ENCODE measurements around the gene FBLN1.
"Not testable (repeated sequence)": the region's sequence is repeated elsewhere in the genome, so short reads cannot be mapped to it uniquely, and the experiment has no call there.

Gene FBLN1

GRCh38 chr22:45608045-45608444 is 105.4 kb downstream of the FBLN1 start:
- DNase-seq (ENCODE audit: low read depth in 2 of 2): not testable (repeated sequence)

GRCh38 chr22:45608763-45609180 is 106.1 kb downstream of the FBLN1 start:
- no peak for DNase-seq (ENCODE audit: low read depth in 2 of 2)

- no peak for DNase-seq (ENCODE audit: low read depth in 2 of 2)
These were observed 109.8 kb downstream of the FBLN1 start for GRCh38 chr22:45612451-45612901.

DNA sequence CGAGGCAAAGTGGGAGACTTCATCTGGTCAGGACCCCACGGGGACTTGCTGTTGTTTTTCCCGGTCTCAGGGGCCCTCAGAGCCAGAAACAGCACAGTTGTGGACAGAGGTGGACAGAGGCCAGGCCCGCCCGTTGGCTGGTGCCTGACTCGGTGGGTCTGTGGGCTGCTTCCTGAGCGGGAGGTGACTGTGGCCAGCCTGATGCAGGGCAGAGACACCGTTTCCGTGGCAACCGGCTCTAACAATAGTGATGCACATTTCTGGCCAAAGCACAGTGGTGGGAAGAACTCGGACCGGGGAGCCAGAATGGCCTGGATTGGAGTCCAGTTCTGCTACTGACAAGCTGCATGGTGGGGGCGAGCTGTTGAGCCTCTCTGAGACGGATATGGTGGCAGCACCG is 110.3 kb downstream of the FBLN1 start:
- no peak for DNase-seq (ENCODE audit: low read depth in 2 of 2)

DNA sequence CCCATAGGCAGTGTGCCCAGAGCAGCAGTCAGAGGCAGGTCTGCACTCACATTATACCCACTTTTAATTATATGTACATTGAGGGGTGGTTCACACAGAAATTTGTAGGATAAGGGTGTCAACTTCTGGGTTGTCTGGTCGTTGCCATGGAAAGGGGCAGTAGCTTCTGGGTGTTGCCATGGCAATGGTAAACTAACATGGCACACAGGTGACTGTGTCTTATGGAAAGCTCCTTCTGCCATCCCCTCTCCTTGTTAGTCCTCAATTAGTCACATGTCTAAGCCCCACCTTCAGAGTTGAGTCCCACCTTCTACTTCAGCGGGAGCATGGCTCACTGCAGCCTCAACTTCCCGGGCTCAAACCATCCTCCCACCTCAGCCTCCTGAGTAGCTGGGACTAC is 112.7 kb downstream of the FBLN1 start:
- no peak for DNase-seq (ENCODE audit: low read depth in 2 of 2)

DNA sequence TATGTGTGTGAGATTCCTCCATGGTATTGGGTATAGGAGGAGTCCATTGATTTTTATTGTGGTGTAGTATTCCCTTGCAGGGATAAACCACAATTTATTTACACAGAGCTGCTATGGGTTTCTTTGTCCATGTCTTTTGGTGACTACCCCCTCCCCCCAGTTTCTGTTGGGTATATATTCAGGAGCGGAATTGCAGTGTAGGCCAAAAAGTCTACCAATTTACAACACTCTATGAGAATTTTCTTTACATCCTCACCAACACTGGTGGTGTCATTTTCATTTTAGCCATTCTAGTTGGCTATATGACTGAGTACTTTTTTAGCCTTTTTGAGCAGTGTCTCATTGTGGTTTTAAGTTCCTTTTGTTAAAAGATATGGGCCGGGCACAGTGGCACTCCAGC is 113.7 kb downstream of the FBLN1 start:
- DNase-seq (ENCODE audit: low read depth in 2 of 2): no peak

DNA sequence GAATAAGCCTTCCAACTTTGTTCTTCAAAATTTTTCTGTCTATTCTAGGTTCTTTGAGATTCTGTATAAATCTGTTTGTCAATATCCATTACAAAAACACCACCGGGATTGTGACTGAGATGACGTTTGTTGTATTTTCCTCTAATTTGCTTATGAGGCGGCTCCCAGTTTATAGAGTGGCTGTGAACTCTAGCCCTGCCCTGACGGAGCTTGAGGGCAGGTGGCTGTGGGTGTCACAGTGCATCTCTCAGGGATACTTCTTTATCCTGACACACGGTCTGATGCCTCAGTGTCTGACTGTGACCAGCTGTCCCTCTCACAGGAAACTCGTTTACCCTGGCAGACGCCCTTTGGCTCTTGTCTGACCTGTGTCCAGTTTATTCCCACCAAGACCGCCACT is 115.3 kb downstream of the FBLN1 start:
- no peak for DNase-seq (ENCODE audit: low read depth in 2 of 2)

DNA sequence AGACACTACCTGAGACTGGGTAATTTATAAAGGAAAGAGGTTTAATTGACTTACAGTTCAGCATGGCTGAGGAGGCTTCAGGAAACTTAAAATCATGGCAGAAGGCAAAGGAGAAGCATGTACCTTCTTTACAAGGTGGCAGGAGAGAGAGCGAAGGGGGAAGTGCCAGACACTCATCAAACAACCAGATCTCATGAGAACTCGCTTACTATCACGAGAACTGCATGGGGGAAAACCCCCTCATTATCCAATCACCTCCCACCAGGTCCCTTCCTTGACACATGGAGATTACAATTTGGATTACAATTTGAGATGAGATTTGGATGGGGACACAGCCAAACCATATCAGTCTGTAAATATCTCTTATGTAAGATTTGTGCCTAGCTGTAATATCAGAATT is 118.0 kb downstream of the FBLN1 start:
- DNase-seq (ENCODE audit: low read depth in 2 of 2): no peak

- no peak for DNase-seq (ENCODE audit: low read depth in 2 of 2)
These were observed 119.3 kb downstream of the FBLN1 start for GRCh38 chr22:45621836-45622600.

GRCh38 chr22:45623464-45624145 is 120.9 kb downstream of the FBLN1 start:
- DNase-seq (ENCODE audit: low read depth in 2 of 2): not testable (repeated sequence)

- DNase-seq (ENCODE audit: low read depth in 2 of 2): no peak
These were observed 123.5 kb downstream of the FBLN1 start for GRCh38 chr22:45626198-45626651.

- no peak for DNase-seq (ENCODE audit: low read depth in 2 of 2)
These were observed 125.0 kb downstream of the FBLN1 start for GRCh38 chr22:45627489-45628233.

GRCh38 chr22:45628515-45628914 is 125.8 kb downstream of the FBLN1 start:
- no peak for DNase-seq (ENCODE audit: low read depth in 2 of 2)

GRCh38 chr22:45629469-45630089 is 126.9 kb downstream of the FBLN1 start:
- DNase-seq (ENCODE audit: low read depth in 2 of 2): no peak

DNA sequence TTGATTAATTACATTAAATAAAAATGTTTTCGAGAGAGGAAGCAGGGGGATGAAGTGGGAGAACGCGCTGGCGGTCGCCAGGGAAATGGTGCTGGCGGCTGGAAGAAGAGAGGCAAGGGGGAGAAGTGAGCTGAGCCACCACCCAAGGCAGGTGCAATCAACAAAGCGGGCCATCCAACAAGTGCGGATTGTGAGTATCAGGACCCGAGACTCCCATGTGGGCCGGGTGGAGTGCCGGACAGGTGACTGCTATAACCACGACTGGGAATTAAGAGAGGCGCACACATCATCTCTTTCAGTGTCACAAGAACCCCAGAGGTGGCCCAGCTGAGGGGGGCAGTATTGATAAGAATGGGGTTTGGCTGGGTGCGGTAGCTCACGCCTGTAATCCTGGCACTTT is 127.8 kb downstream of the FBLN1 start:
- DNase-seq (ENCODE audit: low read depth in 2 of 2): no peak

DNA sequence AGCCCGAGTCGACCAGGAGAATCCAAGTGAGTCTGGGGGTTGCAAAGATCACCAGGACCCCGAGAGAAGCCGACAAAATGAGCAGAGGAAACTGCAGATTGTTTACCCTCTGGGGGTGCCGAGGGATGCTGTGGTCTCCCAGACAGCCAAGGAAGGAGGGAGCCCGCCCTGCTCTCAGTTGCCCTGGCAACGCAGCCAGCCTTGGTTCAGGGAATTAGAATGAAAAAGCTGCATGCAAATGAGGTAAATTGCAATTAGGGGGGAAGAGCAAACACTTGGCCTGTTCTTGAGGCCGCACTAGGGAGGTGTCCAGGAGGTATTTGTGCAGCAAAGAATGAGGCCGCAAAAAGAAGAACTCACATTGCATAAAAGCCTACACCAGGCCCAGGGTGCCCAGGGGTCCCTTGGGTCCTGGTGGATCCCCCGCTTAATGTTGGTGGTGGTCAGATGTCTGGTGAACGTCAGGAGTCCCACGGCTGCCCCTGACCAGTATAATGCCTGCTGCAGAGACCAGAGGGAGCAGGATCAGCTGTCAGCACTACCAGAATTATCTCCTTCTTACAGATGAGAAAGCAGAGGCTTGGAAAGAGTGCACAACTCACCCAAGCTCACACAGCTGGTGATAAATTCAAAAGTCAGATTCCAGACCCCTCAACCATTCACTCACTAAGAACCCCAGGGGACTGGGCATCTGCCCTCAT is 128.6 kb downstream of the FBLN1 start:
- DNase-seq (ENCODE audit: low read depth in 2 of 2): no peak

GRCh38 chr22:45631841-45632238 is 129.2 kb downstream of the FBLN1 start:
- no peak for DNase-seq (ENCODE audit: low read depth in 2 of 2)

DNA sequence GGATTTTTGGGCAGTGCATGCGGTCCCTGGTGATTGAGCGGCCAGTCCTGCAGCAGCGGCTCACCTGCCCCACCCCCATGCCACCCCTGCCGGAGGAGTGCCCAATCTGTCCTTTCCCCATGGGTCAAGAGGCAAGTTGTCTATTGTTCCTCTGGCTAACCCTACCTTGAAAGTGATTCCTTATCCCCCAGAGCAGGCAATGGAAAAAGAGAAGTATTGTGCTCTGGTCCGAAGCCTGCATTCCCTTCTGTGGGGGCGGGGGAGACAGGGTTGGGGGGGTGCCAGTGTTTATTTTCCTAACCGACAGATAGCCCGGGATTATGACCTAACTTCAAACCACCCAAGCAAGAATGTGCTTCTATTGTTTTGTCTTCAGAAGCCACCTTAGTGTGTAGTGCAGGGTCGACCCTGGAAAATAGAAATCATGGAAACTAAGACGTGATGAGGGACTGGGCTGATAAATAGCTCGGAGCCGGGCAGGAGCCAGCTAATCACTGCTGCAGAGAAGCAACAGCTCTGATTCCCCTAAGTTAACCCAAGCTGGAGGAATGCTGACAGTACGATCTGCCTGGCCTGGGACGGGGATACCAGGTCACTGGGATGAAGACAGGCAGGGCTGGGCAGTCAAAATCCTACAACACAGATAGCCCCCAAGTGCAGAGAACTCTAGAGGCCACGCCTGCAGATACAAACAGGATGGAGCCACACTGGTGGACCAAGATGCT is 130.3 kb downstream of the FBLN1 start:
- DNase-seq (ENCODE audit: low read depth in 2 of 2): no peak

GRCh38 chr22:45636683-45637082 is 134.0 kb downstream of the FBLN1 start:
- no peak for DNase-seq (ENCODE audit: low read depth in 2 of 2)

GRCh38 chr22:45638197-45638596 is 135.5 kb downstream of the FBLN1 start:
- no peak for DNase-seq (ENCODE audit: low read depth in 2 of 2)
